VCaP (cell line): Measurements from ENCODE around the gene VDR.

Source experiments
- H3K27ac ChIP-seq: fragments of 450-650 bp; 2 replicates; pipeline ENCODE4 v1.5.1; 2017
- TF ChIP-seq, protein P1 (sequence below): fragments of 450-650 bp; conservative IDR thresholded peaks from 2 replicates; pipeline ENCODE4 v1.5.1; 2017; ENCODE audit warnings: mild to moderate bottlenecking, moderate library complexity

The VDR gene

DNA sequence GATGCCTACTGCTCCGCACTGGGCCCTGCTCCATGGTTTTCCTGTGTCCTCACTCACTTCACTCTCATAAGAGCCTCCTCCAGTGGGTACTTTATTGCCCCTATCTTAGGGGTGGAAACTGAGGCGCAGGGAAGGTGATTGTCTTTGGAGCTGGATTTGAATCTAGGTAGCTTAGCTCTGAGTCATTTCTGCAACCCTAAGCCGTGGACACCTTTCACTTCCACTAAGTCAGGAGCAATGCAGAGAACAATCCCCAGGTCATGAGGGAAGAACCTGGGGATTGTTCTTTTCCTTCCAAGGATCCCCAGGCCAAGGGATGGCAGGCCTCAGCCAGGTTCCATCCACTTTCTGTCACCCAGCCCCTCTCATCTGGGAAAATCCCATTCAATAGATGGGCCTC is 20.3 kb downstream of the VDR start:
- no peak overlapping the region for H3K27ac ChIP-seq
- TF ChIP-seq, protein P1, sequence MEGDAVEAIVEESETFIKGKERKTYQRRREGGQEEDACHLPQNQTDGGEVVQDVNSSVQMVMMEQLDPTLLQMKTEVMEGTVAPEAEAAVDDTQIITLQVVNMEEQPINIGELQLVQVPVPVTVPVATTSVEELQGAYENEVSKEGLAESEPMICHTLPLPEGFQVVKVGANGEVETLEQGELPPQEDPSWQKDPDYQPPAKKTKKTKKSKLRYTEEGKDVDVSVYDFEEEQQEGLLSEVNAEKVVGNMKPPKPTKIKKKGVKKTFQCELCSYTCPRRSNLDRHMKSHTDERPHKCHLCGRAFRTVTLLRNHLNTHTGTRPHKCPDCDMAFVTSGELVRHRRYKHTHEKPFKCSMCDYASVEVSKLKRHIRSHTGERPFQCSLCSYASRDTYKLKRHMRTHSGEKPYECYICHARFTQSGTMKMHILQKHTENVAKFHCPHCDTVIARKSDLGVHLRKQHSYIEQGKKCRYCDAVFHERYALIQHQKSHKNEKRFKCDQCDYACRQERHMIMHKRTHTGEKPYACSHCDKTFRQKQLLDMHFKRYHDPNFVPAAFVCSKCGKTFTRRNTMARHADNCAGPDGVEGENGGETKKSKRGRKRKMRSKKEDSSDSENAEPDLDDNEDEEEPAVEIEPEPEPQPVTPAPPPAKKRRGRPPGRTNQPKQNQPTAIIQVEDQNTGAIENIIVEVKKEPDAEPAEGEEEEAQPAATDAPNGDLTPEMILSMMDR, result no peak

DNA sequence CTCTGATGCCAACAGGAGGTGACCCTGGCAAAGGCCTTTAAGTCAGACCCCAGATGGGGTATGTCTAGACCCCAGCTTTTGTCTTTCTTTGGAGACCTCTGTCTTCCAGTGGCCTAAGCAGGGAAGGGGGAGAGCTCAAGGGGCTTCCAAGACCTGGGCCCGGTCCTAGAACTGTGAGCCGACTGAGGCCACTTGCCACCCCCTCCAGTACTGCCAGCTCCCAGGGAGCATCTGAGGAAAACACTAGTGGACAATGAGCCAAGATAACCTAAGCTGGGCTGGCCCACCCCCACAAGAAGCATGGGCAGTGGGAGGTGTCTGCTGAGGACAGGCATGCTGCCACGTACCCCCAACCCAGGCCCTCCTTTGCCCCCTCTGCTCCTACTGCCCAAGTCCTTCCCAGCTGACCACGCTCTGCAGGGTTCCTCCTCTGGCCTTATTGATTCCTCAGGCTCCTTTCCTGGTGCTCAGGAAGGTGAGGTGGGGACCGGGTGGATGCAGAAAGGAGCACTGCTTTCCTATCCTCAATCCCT is 21.1 kb downstream of the VDR start:
- no peak overlapping the region for H3K27ac ChIP-seq
- TF ChIP-seq, protein P1, result no peak

DNA sequence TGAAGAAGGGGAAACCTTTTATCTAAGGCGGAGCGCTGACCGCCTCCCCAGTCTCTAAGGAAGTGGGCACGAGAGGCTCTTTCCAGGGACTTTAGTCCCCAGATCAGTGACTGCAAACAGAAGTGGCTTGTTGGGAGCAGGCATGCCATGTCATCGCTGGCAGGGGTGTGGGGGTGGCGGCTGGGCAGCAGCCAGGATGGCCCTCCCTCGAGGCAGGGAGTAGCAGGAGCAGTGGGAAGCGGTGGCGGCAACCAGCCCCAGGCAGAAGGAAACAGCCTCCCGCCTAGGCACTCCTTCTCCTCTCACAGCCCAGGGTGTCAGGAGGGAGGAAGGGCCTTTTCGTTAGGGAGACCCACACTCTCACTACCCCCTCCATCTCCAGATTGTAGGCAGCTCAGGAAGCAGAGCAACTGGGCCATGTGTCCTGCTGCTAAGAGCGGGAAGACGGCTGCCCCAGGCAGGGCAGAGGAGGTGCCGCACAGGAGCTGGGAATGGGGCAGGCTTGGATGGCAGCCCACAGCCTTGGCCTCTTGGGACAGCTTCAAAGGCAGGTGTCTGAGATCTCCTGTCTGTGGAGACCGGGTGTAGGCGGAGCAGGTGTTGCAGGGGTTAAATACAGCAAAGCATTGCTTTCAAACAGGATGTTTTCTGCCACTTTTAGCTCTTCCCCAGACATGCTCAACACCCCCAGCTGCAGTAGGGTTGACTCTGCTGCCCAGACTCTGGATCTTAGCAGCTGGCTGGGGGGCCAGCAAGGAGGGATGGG is 21.8 kb downstream of the VDR start:
- H3K27ac ChIP-seq, result no peak overlapping the region
- TF ChIP-seq, protein P1, result no peak

DNA sequence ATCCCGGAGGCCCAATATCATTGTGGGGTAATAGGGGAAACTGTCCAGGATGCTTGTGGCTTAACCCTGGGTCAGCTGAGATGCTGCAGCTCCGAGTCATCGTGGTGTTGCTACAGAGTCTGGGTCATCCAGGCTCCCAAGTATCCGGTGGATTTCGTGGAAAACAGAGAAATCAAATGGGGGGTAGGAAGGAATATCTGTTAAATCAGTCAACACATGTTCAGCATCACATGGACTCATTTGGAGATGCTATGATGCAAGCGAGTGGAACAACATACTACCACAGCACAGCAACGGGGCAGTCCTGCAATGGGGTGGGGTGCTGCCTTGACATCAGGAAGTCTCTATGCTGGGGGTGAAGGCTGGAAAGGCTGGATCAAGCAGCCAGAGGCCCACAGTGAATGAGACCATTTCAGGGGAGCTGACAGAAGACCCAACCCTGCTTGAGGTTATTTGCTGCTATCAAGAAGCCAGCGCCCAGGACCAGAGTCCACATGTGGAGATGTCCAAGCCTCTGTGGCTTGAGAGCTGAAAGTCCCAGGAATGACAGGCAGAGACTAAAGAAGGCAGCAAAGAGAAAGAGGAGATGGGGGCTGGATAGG is 22.9 kb downstream of the VDR start:
- TF ChIP-seq, protein P1, result no peak

DNA sequence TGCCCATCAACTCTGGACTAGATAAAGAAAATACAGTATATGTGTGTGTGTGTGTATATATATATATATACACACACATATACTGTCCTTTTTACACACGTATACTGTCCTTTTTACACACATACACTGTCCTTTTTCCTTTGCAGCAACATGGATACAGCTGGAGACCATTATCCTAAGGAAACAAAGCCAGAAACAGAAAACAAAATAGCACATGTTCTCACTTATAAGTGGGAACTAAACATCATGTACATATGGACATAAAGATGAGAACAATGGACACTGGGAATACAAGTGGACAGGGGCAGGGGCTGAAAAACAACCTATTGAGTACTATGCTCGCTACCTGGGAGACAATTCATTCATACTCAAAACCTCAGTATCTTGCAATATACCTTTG is 23.7 kb downstream of the VDR start:
- TF ChIP-seq, protein P1, result no peak
- H3K27ac ChIP-seq, result no peak overlapping the region

More for the DNA sequence above, 22.9 kb downstream of the VDR start:
- H3K27ac ChIP-seq, result no peak overlapping the region

DNA sequence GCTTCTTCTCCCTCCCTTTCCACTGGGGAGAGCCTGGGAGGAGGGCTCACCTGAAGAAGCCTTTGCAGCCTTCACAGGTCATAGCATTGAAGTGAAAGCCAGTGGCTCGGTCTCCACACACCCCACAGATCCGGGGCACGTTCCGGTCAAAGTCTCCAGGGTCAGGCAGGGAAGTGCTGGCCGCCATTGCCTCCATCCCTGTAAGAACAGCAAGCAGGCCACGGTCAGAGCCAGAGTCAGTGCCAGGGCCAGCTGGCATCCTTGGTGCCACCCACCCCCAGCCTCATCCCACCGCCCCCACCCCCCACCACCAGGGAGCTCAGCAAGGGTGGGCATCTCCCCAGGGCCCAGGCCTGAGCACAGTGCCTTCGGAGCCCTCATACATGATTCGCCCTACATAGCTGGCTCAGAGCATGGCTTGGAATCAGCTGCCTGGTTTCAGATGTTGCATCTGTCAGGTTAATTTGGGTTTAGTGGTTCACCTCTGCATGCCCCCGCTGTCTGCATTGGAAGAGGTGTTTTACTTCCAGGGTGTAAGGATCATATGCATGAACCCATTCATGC is 25.8 kb downstream of the VDR start:
- H3K27ac ChIP-seq, result no peak overlapping the region
- TF ChIP-seq, protein P1, result no peak

DNA sequence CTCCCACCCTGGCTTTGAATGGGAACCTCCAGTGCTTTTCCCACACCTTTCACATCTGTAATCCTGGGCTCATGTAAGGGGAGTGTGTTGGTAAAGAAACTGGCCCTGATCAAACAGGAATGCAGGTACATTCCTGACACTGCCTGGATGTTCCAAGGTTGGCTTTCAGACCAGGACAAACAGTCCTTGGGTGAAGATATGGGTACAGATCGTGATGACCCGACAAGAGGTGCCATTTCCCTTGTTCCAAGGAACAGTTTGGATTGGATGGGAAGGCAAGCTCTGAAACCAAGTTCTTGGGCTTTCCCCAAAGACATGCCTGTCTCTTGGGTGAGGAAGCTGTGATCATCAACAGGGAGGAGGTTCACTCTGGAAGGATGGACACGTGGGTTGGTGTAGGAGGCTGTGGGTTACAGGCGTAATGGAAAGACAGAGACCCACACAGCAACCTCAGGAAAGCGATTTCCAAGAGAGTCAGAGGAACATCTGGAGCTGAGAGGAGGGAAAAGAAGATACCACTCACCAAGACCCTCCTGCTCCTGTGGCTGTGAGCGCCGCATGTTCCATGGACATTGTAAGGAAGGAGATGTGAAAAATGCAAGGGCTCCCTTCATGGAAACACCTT is 26.4 kb downstream of the VDR start:
- H3K27ac ChIP-seq, result no peak overlapping the region
- TF ChIP-seq, protein P1, result no peak
